HPDE6-E6E7 (cell line): ENCODE data around the gene CYB561D1.
"Not testable (repeated sequence)": the region's sequence is repeated elsewhere in the genome, so short reads cannot be mapped to it uniquely, and the experiment has no call there.

Experiments used
- DNase-seq: peaks from one replicate; pipeline ENCODE4 v3.0.0; 2011; ENCODE audit warnings: missing footprints; ENCODE audit errors: extremely low spot score

The CYB561D1 gene

GRCh38 chr1:109493805-109494539 lies at the start of gene CYB561D1:
TSS of gene CYB561D1 (plus strand) at chr1:109494094. CDS start at chr1:109494140, 46 bp downstream.
- DNase-seq, result peak; percentile 91

- no peak for DNase-seq
Measured at GRCh38 chr1:109444346-109444745, 49.5 kb upstream of the CYB561D1 start.

GRCh38 chr1:109445949-109446695 lies 47.8 kb upstream of the CYB561D1 start:
- DNase-seq, result not testable (repeated sequence)

- DNase-seq, result no peak
Measured at GRCh38 chr1:109447524-109447923, 46.4 kb upstream of the CYB561D1 start.

GRCh38 chr1:109454497-109455133 lies 39.3 kb upstream of the CYB561D1 start:
- DNase-seq, result no peak

GRCh38 chr1:109457819-109458218 lies 36.1 kb upstream of the CYB561D1 start:
- no peak for DNase-seq

GRCh38 chr1:109466125-109466451 lies 27.8 kb upstream of the CYB561D1 start:
- DNase-seq, result no peak

GRCh38 chr1:109466452-109467300 lies 27.2 kb upstream of the CYB561D1 start, which contains the start of gene SYPL2:
TSS of gene SYPL2 (plus strand) at chr1:109466546. CDS start at chr1:109466844, 298 bp downstream.
- DNase-seq, result no peak

- no peak for DNase-seq
Measured at GRCh38 chr1:109467301-109467777, 26.6 kb upstream of the CYB561D1 start.

- no peak for DNase-seq
Measured at GRCh38 chr1:109468061-109468460, 25.8 kb upstream of the CYB561D1 start.

GRCh38 chr1:109468903-109469302 lies 25.0 kb upstream of the CYB561D1 start:
- no peak for DNase-seq

- DNase-seq, result no peak
Measured at GRCh38 chr1:109470245-109470644, 23.6 kb upstream of the CYB561D1 start.

GRCh38 chr1:109472779-109473178 lies 21.1 kb upstream of the CYB561D1 start:
- DNase-seq, result no peak

GRCh38 chr1:109473284-109474057 lies 20.4 kb upstream of the CYB561D1 start:
- not testable (repeated sequence) for DNase-seq

- no peak for DNase-seq
Measured at GRCh38 chr1:109474697-109475096, 19.2 kb upstream of the CYB561D1 start.

- DNase-seq, result no peak
Measured at GRCh38 chr1:109475261-109475660, 18.6 kb upstream of the CYB561D1 start.

- DNase-seq, result no peak
Measured at GRCh38 chr1:109476825-109477224, 17.1 kb upstream of the CYB561D1 start.

- no peak for DNase-seq
Measured at GRCh38 chr1:109477821-109478220, 16.1 kb upstream of the CYB561D1 start.

GRCh38 chr1:109478806-109479205 lies 15.1 kb upstream of the CYB561D1 start:
- no peak for DNase-seq

- no peak for DNase-seq
Measured at GRCh38 chr1:109479311-109479710, 14.6 kb upstream of the CYB561D1 start.

GRCh38 chr1:109479901-109480300 lies 14.0 kb upstream of the CYB561D1 start:
- no peak for DNase-seq
